ENCODE results near the gene MRPS34. TPM values are rescaled to one million over a fixed set of nuclear protein-coding genes. Genes with fewer than 3 reads are reported as not detected.
A peak's percentile ranks its signal among the peaks of the same experiment; 100 is the strongest.

Gene MRPS34
- 10 to 100 TPM; 51.5 to 82.1 (median 57.4) TPM for polyA plus RNA-seq (ENCODE audit: insufficient read depth in 1 of 5, insufficient read length in 5 of 5, low replicate concordance in 1 of 5)
- long read RNA-seq, donor 1, transcript MRPS34-202 (3 exons, 1,024 nt): major isoform, 60 of 120 reads
- long read RNA-seq, donor 1, transcript MRPS34-201 (3 exons, 1,040 nt): minor isoform, 7 of 120 reads
- long read RNA-seq, donor 1, partial matches to known transcripts: 41 of 120 reads
- long read RNA-seq, donor 1, other reads (novel, unspliced or antisense): 8 of 120 reads
- long read RNA-seq, donor 2, transcript MRPS34-203 (2 exons, 713 nt): minor isoform, 5 of 30 reads
- long read RNA-seq, donor 2, transcript MRPS34-202 (3 exons, 1,024 nt): major isoform, 23 of 30 reads
- long read RNA-seq, donor 2, partial matches to known transcripts: 0 of 30 reads
- long read RNA-seq, donor 2, other reads (novel, unspliced or antisense): 0 of 30 reads
- long read RNA-seq, donor 3, transcript MRPS34-201 (3 exons, 1,040 nt): minor isoform, 5 of 59 reads
- long read RNA-seq, donor 3, transcript MRPS34-203 (2 exons, 713 nt): minor isoform, 6 of 59 reads
- long read RNA-seq, donor 3, transcript MRPS34-202 (3 exons, 1,024 nt): major isoform, 48 of 59 reads
- long read RNA-seq, donor 3, partial matches to known transcripts: 0 of 59 reads
- long read RNA-seq, donor 3, other reads (novel, unspliced or antisense): 0 of 59 reads
- long read RNA-seq, donor 4, transcript MRPS34-202 (3 exons, 1,024 nt): major isoform, 29 of 31 reads
- long read RNA-seq, donor 4, partial matches to known transcripts: 0 of 31 reads
- long read RNA-seq, donor 4, other reads (novel, unspliced or antisense): 0 of 31 reads
- long read RNA-seq, donor 5, transcript MRPS34-202 (3 exons, 1,024 nt): major isoform, 69 of 77 reads
- long read RNA-seq, donor 5, partial matches to known transcripts: 0 of 77 reads
- long read RNA-seq, donor 5, other reads (novel, unspliced or antisense): 0 of 77 reads
- long read RNA-seq, donor 6, transcript MRPS34-202 (3 exons, 1,024 nt): major isoform, 73 of 88 reads
- long read RNA-seq, donor 6, partial matches to known transcripts: 0 of 88 reads
- long read RNA-seq, donor 6, other reads (novel, unspliced or antisense): 7 of 88 reads
- long read RNA-seq, donor 7, transcript MRPS34-202 (3 exons, 1,024 nt): major isoform, 48 of 52 reads
- long read RNA-seq, donor 7, partial matches to known transcripts: 0 of 52 reads
- long read RNA-seq, donor 7, other reads (novel, unspliced or antisense): 0 of 52 reads
- long read RNA-seq, donor 8, transcript MRPS34-202 (3 exons, 1,024 nt): major isoform, 26 of 29 reads
- long read RNA-seq, donor 8, partial matches to known transcripts: 0 of 29 reads
- long read RNA-seq, donor 8, other reads (novel, unspliced or antisense): 0 of 29 reads

DNA sequence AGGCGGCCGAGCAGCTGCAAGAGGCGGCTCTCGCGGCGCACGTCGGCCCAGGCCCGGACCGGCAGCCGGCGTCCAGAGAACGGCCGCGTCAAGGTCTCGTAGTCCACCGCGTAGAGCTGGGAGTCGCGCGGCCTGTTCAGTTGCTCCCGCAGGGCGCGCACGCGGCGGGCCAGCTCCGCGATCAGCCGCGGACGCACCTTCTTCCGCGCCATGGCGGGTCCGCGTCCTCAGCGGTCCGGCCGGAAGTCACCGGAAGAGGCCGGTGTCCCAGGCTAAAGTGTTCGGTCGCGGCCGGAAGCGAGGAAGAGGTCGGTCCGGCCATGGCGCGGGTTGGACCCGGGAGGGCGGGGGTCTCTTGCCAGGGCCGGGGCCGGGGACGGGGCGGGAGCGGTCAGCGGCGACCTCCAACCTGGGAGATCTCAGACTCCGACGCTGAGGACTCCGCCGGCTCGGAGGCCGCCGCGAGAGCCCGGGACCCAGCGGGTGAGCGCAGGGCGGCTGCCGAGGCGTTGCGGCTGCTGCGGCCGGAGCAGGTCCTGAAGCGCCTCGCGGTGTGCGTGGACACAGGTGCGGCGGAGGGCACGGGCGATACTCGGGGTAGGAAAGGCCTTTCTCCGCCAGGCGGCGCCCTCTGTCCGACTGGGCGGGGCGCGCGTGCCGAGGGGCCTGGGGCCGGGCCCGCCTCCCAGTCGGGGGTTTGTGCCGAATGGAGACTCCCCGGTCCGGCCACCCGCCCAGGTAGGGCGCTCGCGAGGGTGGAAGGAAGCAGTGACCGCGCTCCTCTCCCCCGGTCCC lies at the start of gene MRPS34:
Gene MRPS34, minus strand, starts transcription at position 227 of the 795 bp plus-strand sequence. Its CDS starts 15 bp downstream, at position 212.
- peak; percentile 75 to 84 for DNase-seq

DNA sequence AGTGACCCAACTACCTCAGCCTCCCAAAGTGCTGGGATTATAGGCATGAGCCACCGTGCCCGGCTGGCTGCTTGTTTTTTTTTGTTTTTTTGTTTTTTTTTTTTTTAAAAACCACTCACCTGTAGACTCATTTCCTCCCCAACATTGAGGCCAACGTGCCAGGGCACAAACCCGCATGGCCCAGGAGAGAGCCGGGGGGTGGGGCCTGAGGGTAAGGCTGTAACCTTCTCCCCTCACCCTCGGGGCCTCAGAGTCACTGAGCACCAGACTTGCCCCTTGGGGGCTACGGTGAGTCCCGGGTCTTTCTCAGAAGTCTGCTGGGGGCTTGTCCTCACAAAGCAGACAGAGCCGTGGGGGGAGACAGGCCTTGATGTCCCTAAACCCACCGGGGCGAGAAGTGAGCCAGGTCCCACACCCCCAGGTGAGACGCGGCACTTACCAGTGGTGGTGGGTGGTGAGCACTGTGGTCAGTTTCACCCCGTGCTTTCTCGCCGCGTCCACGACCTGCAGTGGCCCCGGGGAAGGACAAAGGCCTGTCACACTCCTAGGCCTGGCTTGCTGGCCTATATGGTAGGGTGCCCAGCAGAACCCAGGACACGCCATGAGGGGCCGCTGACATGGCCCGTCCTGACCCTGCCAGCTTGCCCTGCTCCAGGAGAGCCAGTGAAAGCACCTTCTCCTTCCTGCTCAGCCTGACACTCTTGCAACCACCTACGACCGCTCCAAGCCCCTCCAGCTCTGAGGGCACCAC lies 49.1 kb upstream of the MRPS34 start:
- no peak for DNase-seq

- DNase-seq: no peak
These were observed 48.0 kb upstream of the MRPS34 start for GRCh38 chr16:1820946-1821290.

- DNase-seq: no peak
These were observed 47.4 kb upstream of the MRPS34 start for GRCh38 chr16:1820096-1820945.

- DNase-seq: no peak
These were observed 46.7 kb upstream of the MRPS34 start for GRCh38 chr16:1819611-1820010.

DNA sequence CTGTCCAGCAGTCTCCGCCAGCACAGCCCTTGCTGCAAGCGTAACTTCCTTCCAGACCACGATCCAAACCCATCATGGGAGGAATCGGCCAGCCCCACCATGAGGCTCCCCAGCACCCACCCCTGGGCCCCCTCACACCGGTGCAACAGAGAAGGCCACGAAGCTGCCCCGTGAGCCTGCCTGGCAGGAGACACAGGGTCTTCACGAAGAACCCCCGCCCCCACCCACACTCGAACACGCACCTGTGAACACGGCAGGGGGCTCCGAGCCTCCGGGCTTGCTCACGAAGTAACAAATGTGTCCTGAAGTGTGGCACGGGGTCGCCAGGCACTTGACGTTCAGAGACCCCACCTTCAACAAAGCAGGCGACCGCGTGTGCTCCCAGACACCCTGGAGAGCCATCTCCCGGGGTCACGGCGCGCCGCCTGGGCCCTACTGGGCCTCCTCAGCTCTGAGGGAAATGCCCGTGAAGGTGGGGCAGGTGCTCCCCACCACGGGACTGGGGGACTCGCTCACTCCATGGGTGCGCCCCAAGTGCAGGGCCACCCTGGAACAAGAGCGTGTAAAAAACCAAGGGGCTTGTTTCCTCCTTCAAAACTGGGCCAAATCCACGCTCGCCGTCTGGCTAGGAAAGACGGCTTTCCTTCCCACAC lies 46.1 kb upstream of the MRPS34 start:
- DNase-seq: no peak

DNA sequence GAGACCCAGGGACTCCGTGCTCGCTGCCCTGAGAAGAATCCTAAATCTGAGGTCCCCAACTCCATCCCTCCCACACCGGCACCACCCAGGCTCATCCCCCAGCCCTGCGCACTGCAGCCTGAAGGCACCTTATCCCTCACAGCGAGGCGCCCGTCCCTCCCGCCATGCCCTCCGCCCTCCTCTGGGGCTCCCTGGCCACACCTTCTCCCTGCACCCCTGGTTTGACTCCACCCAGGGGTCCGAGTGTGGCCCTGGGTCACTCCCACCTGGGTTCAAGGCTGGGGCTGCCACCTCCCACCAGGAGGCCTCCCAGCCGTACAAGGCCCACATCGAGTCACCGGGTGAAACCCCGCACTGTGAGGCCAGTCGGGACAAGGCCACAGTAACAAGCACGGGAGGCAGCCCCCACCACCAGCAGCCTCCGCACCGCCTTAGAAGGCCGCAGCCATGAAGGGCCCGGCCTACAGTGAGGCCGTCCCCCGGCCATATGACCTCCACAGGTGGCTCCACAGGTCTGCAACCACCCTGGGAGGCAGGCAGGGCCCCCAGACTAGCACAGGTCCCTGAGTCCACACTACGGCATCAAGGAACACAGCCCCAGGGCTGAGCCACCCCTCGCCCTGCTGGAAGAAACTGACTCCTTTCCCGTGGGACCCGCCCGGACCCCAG lies 45.4 kb upstream of the MRPS34 start:
- no peak for DNase-seq

- DNase-seq: no peak
These were observed 44.8 kb upstream of the MRPS34 start for GRCh38 chr16:1817716-1818115.

GRCh38 chr16:1817276-1817589 lies 44.3 kb upstream of the MRPS34 start:
- no peak for DNase-seq

DNA sequence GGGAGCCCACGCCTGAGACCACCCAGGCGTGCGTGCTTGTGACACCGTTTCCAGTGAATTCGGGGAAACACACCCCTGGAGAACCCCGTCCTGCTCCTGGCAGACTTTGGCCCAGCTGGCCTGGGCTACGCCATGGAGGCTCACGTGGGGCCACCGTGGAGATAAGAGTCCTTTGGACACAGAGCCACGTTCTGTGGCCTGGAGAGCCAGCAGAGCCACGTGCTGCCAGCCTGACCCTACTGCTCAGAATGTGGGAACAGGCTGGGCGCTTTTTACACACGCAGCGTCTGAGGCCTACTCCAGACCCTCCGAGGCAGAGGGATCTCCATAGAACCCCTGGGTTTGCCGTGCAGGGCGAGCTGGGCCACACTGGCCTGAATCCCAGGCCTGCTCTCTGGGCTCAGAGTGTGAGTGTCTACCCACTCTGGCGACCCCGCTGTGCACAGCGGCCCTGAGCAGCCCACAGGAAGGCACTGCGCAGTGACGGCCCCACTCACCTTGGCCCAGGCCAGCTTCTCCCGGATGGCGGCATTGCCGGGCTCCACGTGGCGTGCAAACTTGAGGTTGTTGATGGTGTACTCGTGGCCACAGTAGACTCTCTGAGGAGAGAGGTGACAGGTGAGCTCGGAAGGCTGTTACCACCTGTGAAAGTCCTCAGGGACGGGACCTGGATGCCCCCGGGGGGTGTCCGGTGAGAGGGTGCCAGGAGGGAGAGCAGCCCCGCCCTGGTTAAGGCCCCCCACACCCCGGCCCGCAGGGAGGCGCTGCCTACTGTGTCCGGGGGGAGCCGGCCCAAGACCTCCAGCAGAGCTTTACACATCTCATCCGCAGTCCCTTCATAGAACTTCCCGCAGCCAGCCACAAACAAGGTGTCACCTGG lies 43.7 kb upstream of the MRPS34 start:
- no peak for DNase-seq

DNA sequence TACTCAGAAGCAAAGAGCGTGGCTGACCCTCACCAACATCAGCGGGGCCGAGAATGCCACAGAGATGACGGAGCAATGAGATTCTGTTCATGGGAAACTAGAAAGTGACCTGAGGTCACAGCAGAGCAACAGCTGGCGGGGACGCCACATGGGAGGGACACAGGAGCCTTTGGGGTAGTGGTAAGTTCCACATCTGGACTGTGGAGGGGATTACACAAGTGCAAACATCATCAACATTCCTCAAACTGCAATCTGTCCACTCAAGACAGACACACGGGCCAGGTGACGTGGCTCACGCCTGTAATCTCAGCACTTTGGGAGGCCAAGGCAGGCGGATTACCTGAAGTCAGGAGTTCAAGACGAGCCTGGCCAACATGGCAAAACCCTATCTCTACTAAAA lies 42.5 kb upstream of the MRPS34 start:
- DNase-seq: no peak

DNA sequence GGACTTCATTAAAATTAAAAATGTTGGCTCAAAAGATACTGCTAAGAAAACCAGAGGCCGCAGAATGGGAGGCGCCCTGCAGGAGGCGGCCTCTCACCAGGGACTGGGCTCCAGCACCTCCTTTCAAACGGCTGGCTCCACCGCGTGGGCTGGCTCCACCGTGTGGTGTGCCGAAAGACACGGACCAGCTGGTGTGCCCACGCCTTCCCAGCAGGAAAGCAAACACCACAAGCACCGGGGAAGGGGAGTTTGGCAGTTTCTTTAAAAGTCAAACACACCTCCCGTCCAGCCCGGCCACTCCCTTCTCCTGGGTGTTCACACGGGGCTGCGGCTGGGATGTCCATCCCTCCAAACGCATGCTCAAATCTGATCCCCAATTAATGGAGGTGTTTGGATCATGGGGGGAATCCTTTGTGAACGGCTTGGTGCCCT lies 39.8 kb upstream of the MRPS34 start:
- DNase-seq: peak; percentile 76 to 81

- no peak for DNase-seq
These were observed 37.6 kb upstream of the MRPS34 start for GRCh38 chr16:1810536-1810935.

- no peak for DNase-seq
These were observed 37.2 kb upstream of the MRPS34 start for GRCh38 chr16:1810106-1810505.

DNA sequence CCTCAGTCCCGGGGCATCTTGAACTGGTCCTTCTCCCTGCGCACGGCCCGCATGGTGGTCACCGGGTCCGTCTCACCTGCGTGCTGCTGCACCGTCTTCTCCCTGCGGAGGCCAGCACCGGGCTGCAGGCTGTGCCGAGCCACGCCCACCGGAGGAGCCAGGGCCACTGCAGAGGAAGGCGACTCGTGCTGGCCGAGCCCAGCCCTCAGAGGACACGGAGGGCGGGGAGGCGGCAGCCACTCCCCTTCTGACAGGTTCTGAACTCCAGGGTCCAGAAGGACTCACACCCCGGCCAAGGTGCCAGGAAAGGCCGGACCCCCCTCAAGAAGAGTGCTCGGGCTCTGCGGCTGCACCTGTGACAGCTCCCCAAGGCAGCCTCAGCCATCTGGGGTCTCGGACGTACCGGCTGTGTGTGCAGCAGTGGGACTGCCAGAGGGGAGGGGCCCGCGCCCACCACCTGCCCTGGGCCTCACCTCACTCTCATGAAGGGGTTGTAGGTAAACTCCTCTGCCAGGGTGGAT lies 36.4 kb upstream of the MRPS34 start:
- no peak for DNase-seq

- DNase-seq: no peak
These were observed 35.8 kb upstream of the MRPS34 start for GRCh38 chr16:1808691-1809090.

DNA sequence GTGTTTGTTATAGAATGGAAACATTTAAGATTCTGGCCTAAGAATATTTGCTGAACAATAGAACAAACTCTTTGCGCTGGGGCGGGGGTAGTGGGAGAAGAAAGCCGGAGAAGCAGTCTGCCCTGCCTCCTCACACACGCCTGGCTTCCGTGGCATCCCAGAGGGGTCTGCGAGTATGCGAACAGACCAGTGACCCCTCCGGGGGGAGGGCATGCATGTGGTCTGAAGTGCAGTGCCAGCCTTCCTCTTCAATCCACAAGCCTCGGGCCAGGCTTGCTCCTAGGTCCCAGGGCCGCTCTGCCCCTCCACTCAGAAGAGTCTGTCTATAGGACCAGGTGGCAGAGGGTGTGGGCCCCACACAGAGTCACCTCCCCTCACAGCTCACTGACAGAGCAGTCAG lies 34.7 kb upstream of the MRPS34 start:
- no peak for DNase-seq
